Large intestine (tissue), 12 donors: ENCODE data around the gene ZFYVE1. TPM values are rescaled to one million over a fixed set of nuclear protein-coding genes. Genes with fewer than 3 reads are reported as not detected.

Experiments
- DNase-seq, 2 donors: peaks; one replicate each; pipeline versions ENCODE4 v3.0.0 to v3.0.0-alpha.2; 2013
- H3K27ac ChIP-seq: one replicate; pipeline ENCODE4 v1.5.1; 2013; ENCODE audit warnings: low read length
- H3K27me3 ChIP-seq: 2 replicates; pipeline ENCODE4 v1.6.1; 2013; ENCODE audit warnings: low read length; ENCODE audit not compliant: control insufficient read depth, insufficient read depth
- H3K36me3 ChIP-seq: 2 replicates; pipeline ENCODE4 v1.6.1; 2013; ENCODE audit warnings: low read length; ENCODE audit not compliant: control insufficient read depth, insufficient read depth
- H3K4me1 ChIP-seq: one replicate; pipeline ENCODE4 v1.6.1; 2013; ENCODE audit warnings: low read length; ENCODE audit not compliant: control insufficient read depth, insufficient read depth
- H3K4me3 ChIP-seq: one replicate; pipeline ENCODE4 v1.5.1; 2013; ENCODE audit warnings: low read length
- H3K9me3 ChIP-seq: one replicate; pipeline ENCODE4 v1.6.1; 2013; ENCODE audit warnings: mild to moderate bottlenecking, low read depth, low read length, moderate library complexity; ENCODE audit not compliant: control insufficient read depth
- WGBS: methylation state at CpG from one replicate; pipeline ENCODE4 v1.1.5; 2013; ENCODE audit warnings: low lambda C conversion rate; ENCODE audit not compliant: insufficient coverage; 5-methylcytosine and 5-hydroxymethylcytosine counted together
- long read RNA-seq, 11 donors: transcript quantifications; one replicate each; lab custom pipeline, GENCODE V29; 2026
- polyA plus RNA-seq: library from polyadenylated mRNA; unstranded; fragments of 120-200 nt; gene quantifications from one replicate; pipeline ENCODE4 v1.2.1, GENCODE V29; 2013

ZFYVE1 gene
- polyA plus RNA-seq, result 14.2 TPM
- long read RNA-seq, donor 1, full-length matches to known transcripts, result 2 of 2 reads
- long read RNA-seq, donor 1, partial matches to known transcripts, result 0 of 2 reads
- long read RNA-seq, donor 1, other reads (novel, unspliced or antisense), result 0 of 2 reads
- long read RNA-seq, donor 2, full-length matches to known transcripts, result 3 of 3 reads
- long read RNA-seq, donor 2, partial matches to known transcripts, result 0 of 3 reads
- long read RNA-seq, donor 2, other reads (novel, unspliced or antisense), result 0 of 3 reads
- long read RNA-seq, donor 3, result 0 reads
- long read RNA-seq, donor 4, result 0 reads
- long read RNA-seq, donor 5, full-length matches to known transcripts, result 2 of 2 reads
- long read RNA-seq, donor 5, partial matches to known transcripts, result 0 of 2 reads
- long read RNA-seq, donor 5, other reads (novel, unspliced or antisense), result 0 of 2 reads
- long read RNA-seq, donor 6, full-length matches to known transcripts, result 2 of 495 reads
- long read RNA-seq, donor 6, partial matches to known transcripts, result 478 of 495 reads
- long read RNA-seq, donor 6, other reads (novel, unspliced or antisense), result 15 of 495 reads
- long read RNA-seq, donor 7, full-length matches to known transcripts, result 3 of 84 reads
- long read RNA-seq, donor 7, partial matches to known transcripts, result 81 of 84 reads
- long read RNA-seq, donor 7, other reads (novel, unspliced or antisense), result 0 of 84 reads
- long read RNA-seq, donor 8, full-length matches to known transcripts, result 3 of 509 reads
- long read RNA-seq, donor 8, partial matches to known transcripts, result 494 of 509 reads
- long read RNA-seq, donor 8, other reads (novel, unspliced or antisense), result 12 of 509 reads
- long read RNA-seq, donor 9, full-length matches to known transcripts, result 1 of 70 reads
- long read RNA-seq, donor 9, partial matches to known transcripts, result 69 of 70 reads
- long read RNA-seq, donor 9, other reads (novel, unspliced or antisense), result 0 of 70 reads
- long read RNA-seq, donor 10, full-length matches to known transcripts, result 1 of 6 reads
- long read RNA-seq, donor 10, partial matches to known transcripts, result 5 of 6 reads
- long read RNA-seq, donor 10, other reads (novel, unspliced or antisense), result 0 of 6 reads
- long read RNA-seq, donor 11, result 0 reads

GRCh38 chr14:73026845-73027542 lies at the start of gene ZFYVE1:
ZFYVE1 (minus strand) TSS chr14:73027106; CDS start chr14:73024508, 2,598 bp downstream.
- peaks cover 2% of the 10 kb centered on the region for H3K4me1 ChIP-seq
- peaks cover 22% of the 10 kb centered on the region for H3K36me3 ChIP-seq
- H3K27ac ChIP-seq, result peak within 1 kb of the TSS; percentile 72
- H3K27me3 ChIP-seq, result no peaks in the 10 kb centered on the region
- peak; percentile 98 to 99 for DNase-seq
- peak within 1 kb of the TSS; percentile 55 for H3K4me3 ChIP-seq
- no peaks in the 10 kb centered on the region for H3K9me3 ChIP-seq
- WGBS, result no CpG with 5 or more reads among the region's 42 CpGs

- peaks cover 53% of the 10 kb centered on the region for H3K36me3 ChIP-seq
- no peaks in the 10 kb centered on the region for H3K4me1 ChIP-seq
- WGBS, result no CpG with 5 or more reads among the region's 4 CpGs
- no peak overlapping the region for H3K4me3 ChIP-seq
- DNase-seq, result no peak
- H3K27me3 ChIP-seq, result no peaks in the 10 kb centered on the region
- no peaks in the 10 kb centered on the region for H3K9me3 ChIP-seq
- no peak overlapping the region for H3K27ac ChIP-seq
Observed at GRCh38 chr14:73069585-73069984, 42.7 kb upstream of the ZFYVE1 start.

- WGBS, result 0% methylated on average over 5 of the region's 27 CpGs
- Histone ChIP-seq H3K27ac (peak overlapping the region; percentile 94), H3K27me3 (no peaks in the 10 kb centered on the region), H3K4me3 (peak overlapping the region; percentile 90), H3K9me3 (peaks cover 2% of the 10 kb centered on the region), H3K36me3 (peaks cover 6% of the 10 kb centered on the region), H3K4me1 (peaks cover 4% of the 10 kb centered on the region)
- DNase-seq, result peak; percentile 5 to 69
Observed at GRCh38 chr14:73058922-73059673, 32.2 kb upstream of the ZFYVE1 start.

- DNase-seq, result peak; percentile 98 to 99
- Histone ChIP-seq H3K4me3 (peak within 1 kb of the TSS; percentile 90), H3K4me1 (peaks cover 4% of the 10 kb centered on the region), H3K36me3 (peaks cover 6% of the 10 kb centered on the region), H3K27me3 (no peaks in the 10 kb centered on the region), H3K27ac (peak within 1 kb of the TSS; percentile 94), H3K9me3 (peaks cover 2% of the 10 kb centered on the region)
- WGBS, result no CpG with 5 or more reads among the region's 57 CpGs
Observed at GRCh38 chr14:73058224-73058921, 31.5 kb upstream of the ZFYVE1 start, which contains the start of gene RBM25. RBM25 (plus strand) TSS chr14:73058534; CDS start chr14:73071642, 13,108 bp downstream.

- Histone ChIP-seq H3K36me3 (peaks cover 6% of the 10 kb centered on the region), H3K4me3 (peak overlapping the region; percentile 90), H3K27me3 (no peaks in the 10 kb centered on the region), H3K9me3 (peaks cover 2% of the 10 kb centered on the region), H3K4me1 (peaks cover 4% of the 10 kb centered on the region), H3K27ac (peak overlapping the region; percentile 94)
- 14% methylated on average over 2 of the region's 8 CpGs for WGBS
- no peak for DNase-seq
Observed at GRCh38 chr14:73057944-73058223, 31.0 kb upstream of the ZFYVE1 start.

GRCh38 chr14:73055251-73055650 lies 28.3 kb upstream of the ZFYVE1 start:
- WGBS, result no CpG with 5 or more reads among the region's 1 CpG

GRCh38 chr14:73049428-73049827 lies 22.5 kb upstream of the ZFYVE1 start:
- Histone ChIP-seq H3K4me3 (no peak overlapping the region), H3K36me3 (no peaks in the 10 kb centered on the region), H3K27ac (no peak overlapping the region), H3K9me3 (no peaks in the 10 kb centered on the region), H3K4me1 (no peaks in the 10 kb centered on the region), H3K27me3 (no peaks in the 10 kb centered on the region)
- WGBS, result no CpG with 5 or more reads among the region's 4 CpGs
- no peak for DNase-seq

More at GRCh38 chr14:73055251-73055650, 28.3 kb upstream of the ZFYVE1 start:
- no peak overlapping the region for H3K27ac ChIP-seq
- no peaks in the 10 kb centered on the region for H3K36me3 ChIP-seq
- H3K9me3 ChIP-seq, result peaks cover 2% of the 10 kb centered on the region
- DNase-seq, result no peak
- no peak overlapping the region for H3K4me3 ChIP-seq
- peaks cover 3% of the 10 kb centered on the region for H3K4me1 ChIP-seq
- no peaks in the 10 kb centered on the region for H3K27me3 ChIP-seq

GRCh38 chr14:73047808-73048207 lies 20.9 kb upstream of the ZFYVE1 start:
- no peaks in the 10 kb centered on the region for H3K4me1 ChIP-seq
- no CpG with 5 or more reads among the region's 1 CpG for WGBS
- no peaks in the 10 kb centered on the region for H3K27me3 ChIP-seq
- DNase-seq, result no peak
- no peak overlapping the region for H3K4me3 ChIP-seq
- H3K27ac ChIP-seq, result no peak overlapping the region
- no peaks in the 10 kb centered on the region for H3K36me3 ChIP-seq
- H3K9me3 ChIP-seq, result no peaks in the 10 kb centered on the region
